Activated CD4-positive, alpha-beta T cell treated with anti-CD3 and anti-CD28 coated beads, Interleukin-2, amount 50 U/mL, for 24 hours (primary cell): ENCODE results near the gene SDSL.

Source experiments
- DNase-seq, 2 donors: peaks; one replicate each; pipeline ENCODE4 v3.0.0-alpha.2; 2020; ENCODE audit warnings: low read depth in 1 of 2, low spot score in 1 of 2

The SDSL gene

DNA sequence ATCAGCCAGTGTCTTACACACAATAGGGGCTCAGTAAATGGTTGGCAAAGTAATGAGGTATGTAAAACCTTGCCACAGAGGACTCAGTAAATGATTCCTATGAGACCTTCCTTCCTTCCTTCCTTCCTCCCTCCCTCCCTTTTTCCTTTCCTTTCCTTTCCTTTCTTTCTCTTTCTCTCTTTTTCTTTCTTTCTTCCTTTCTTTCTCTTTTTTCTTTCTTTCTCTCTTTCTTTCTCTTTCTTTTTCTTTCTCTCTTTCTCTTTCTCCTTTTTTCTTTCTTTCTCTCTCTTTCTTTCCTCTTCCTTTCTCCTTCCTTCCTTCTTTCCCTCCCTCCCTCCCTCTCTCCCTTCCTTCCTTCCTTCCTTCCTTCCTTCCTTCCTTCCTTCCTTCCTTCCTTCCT is 26.0 kb upstream of the SDSL start:
- DNase-seq = no peak

DNA sequence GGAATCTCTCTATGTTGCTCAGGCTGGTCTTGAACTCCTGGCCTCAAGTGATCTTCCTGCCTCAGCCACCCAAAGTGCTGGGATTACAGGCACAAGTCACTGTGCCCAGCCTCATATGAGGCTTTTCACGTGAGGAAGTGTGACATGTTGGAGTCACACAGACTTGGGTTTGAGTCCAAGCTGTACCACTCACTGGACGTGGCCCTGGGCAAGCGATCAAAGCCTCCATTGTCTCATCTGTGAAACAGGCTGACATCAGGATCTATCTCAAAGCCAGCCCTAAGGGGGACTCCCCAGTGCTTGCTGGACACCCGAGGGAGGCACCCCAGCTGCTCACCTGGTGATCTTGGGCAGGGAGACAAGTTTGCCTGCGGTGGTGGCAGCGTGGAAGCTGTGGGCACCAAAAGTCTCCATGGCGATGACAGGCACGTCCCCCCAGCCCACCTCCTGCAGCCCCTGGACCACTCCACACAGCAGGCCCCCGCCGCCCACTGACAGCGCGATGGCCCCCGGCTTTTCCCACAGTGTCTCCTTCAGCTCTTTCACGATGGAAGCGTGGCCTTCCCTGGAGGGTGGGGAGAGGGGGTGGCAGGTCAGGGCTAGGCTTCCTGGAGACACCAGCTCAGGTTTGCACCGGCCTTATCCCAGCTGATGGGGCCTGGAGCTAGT is 25.2 kb upstream of the SDSL start:
- no peak for DNase-seq

DNA sequence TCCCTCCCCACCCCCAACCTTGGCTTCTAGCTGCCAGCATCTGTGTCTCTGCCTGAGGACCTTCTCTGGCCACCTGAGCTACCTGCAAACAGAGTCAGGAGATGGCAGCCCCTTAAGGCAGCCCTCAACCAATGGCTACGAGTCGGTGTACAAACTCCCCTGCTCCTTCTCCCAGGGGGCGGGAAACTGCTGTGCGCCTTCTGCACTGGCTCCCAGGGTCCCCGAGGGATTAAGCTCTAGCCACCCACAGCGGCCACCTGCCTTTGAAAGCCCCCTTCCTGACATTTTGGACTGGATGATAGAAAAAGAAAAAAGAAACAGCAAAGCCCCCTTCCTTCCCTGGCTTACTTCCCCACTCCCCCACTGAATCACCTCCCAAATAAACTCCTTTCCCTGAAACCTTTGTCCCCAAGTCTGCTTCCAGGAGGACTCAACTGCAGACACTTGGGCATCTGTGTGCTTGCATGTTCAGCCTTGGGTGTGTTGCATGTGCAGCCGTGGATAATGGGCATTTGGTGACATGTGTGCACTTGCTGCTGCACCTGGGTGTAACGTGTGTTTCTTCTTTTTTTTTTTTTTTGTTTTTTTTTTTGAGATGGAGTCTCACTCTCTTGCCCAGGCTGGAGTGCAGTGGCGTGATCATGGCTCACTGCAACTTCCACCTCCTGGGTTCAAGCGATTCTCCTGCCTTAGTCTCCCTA is 24.5 kb upstream of the SDSL start:
- no peak for DNase-seq

GRCh38 chr12:113398346-113399290 is 23.6 kb upstream of the SDSL start:
- no peak for DNase-seq

DNA sequence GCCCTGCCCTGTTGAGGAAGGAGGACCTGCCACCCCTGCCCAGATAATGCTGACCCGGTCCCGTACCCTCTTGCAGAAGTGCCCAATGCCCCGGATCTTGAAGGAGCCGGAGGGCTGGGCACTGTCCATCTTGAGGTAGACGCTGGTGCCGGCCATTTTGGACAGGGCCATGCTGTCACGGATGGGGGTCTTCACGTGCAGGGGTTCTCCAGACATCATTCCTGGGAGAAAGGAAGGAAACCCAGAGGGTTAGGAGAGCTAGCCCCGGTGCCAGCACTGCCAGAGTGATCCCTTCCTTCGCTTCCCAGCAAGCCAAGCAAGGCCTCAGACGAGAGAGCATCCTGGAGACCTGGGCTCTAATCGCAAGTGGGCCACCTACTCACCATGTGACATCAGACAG is 22.7 kb upstream of the SDSL start:
- DNase-seq = no peak

DNA sequence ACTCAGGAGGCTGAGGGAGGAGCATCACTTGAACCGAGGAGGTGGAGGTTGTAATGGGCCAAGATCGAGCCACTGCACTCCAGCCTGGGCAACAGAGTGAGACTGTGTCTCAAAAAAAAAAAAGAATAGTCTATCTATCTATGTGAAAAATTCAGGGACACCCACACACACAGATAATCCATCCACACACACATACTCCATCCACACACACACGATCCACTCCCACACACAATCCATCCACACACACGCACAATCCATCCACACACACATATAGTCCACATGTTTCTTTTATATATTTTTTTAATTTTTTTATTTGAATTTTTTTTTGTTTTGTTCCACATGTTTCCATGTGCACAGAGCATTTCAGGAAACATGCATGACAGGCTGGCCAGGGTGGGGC is 21.8 kb upstream of the SDSL start:
- no peak for DNase-seq

GRCh38 chr12:113401066-113402000 is 20.8 kb upstream of the SDSL start:
- DNase-seq = no peak

GRCh38 chr12:113402586-113403260 is 19.5 kb upstream of the SDSL start:
- DNase-seq = no peak

- DNase-seq = no peak
These were observed 18.5 kb upstream of the SDSL start, which contains the start of gene SDS for GRCh38 chr12:113403435-113404415. TSS of gene SDS (minus strand) at chr12:113403887. CDS start at chr12:113399708, 4,179 bp downstream.

DNA sequence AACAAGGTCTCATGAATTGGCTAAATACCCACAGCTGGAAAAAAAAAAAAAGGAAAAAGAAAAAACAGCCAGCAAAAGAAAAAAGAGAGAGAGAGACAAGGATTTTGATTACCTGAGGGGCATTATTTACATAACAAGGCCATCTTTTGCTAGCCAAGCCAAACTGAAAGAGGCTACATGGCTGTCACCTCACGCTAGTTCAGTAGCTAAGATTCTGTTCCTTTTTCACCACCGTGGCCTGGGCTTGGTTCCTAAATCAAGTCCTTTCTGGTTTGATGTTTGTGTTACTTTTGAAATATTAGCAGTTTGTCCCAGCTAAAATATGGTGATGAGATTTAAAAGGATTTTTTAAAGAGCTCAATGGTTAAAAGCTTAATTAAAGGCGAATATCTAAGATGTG is 16.5 kb upstream of the SDSL start:
- DNase-seq = no peak

- no peak for DNase-seq
These were observed 14.1 kb upstream of the SDSL start for GRCh38 chr12:113407931-113408600.

- DNase-seq = no peak
These were observed 13.4 kb upstream of the SDSL start for GRCh38 chr12:113408756-113409298.

DNA sequence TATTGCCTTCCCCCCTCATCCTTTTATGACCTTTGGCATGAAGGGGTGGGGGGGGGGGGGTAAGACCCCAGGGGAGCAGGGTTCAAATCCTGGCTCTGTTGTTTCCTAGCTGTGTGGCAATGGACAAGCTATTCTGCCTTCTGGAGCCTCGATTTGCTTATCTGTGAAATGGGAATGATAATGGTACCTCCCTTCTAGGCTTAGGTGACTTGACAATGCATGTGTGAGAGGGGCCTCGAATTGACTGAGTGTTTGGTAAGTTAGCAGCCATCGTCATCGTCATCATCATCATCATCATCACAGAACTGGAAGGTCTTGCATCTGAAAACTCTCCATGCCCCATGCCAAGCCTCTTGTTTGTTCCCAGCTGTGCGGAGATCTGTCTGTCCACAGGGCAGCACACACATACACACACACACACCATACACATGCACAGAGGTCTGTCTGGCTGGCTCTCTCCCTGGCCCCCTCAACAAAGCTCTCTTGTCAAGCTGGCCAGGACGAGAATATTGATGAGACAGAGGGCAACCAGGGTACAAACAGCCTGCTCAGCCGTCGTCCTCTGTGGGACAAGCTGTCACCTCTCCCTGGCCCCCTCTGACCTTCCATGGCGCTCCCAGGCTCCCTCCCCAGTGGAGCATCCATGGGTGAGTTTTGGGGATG is 12.6 kb upstream of the SDSL start:
- no peak for DNase-seq

- no peak for DNase-seq
These were observed 8.7 kb upstream of the SDSL start for GRCh38 chr12:113413488-113413939.

DNA sequence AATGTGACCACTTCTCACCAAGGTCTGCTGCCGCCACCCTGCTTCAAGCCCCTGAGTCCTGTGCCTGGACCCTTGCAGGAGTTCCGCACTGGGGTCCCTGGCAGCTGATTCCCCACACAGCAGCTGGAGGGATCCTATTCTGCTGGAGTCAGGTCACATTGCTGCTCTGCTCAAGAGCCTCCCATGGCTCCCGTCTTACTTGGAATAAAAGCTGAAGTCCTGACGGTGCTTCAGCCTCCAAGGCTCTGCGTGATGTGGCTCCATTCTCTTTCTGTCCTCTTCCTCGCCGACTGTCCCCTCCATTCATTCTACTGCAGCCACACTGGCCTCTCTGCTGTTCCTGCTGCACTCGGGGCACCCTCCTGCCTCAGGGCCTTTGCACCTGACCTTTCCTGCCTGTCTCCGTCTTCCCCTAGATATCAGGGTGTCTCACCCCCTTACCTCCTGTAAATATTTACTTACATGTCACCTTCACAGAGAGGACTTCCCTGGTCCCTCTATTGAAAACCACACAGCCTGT is 7.6 kb upstream of the SDSL start:
- DNase-seq = no peak

GRCh38 chr12:113416091-113416754 is 6.0 kb upstream of the SDSL start:
- no peak for DNase-seq
